SU-DHL-6 (cell line): Measurements from ENCODE around the gene RAB40C.

Experiments used
- CTCF ChIP-seq: fragments of 200-600 bp; sonication (generic); IDR thresholded peaks from one replicate; pipeline ENCODE4 v1.5.1; 2017; ENCODE audit warnings: antibody characterized with exemption, mild to moderate bottlenecking, low read length, moderate library complexity; ENCODE audit not compliant: insufficient read depth, poor library complexity, severe bottlenecking
- EZH2phosphoT487 ChIP-seq: fragments of 200-600 bp; sonication (generic), shearing (Covaris generic); conservative IDR thresholded peaks from 2 replicates; pipeline ENCODE4 v1.6.1; 2018; ENCODE audit warnings: mild to moderate bottlenecking, antibody characterized with exemption, low read length, moderate library complexity, mixed read lengths

GRCh38 chr16:651844-652243 is 62.0 kb downstream of the RAB40C start:
- no peak for TF ChIP-seq CTCF
- TF ChIP-seq EZH2phosphoT487 = no peak
